HFFc6 (cell line): ENCODE results near the gene GDPD4. TPM values are rescaled to one million over a fixed set of nuclear protein-coding genes. Genes with fewer than 3 reads are reported as not detected.

Experiments used
- DNase-seq: peaks from one replicate; pipeline ENCODE4 v3.0.0-alpha.2; 2018
- H3K27ac Mint-ChIP-seq: 2 replicates; pipeline ENCODE4 v1.8.0; 2020; ENCODE audit warnings: mild to moderate bottlenecking, mixed read lengths
- H3K27me3 Mint-ChIP-seq: 2 replicates; pipeline ENCODE4 v1.8.0; 2021; ENCODE audit warnings: mild to moderate bottlenecking, moderate library complexity, mixed read lengths; ENCODE audit not compliant: insufficient read depth
- H3K36me3 Mint-ChIP-seq: 2 replicates; pipeline ENCODE4 v1.8.0; 2021; ENCODE audit warnings: low read depth, mixed read lengths
- H3K4me1 Mint-ChIP-seq: 2 replicates; pipeline ENCODE4 v1.8.0; 2020; ENCODE audit warnings: low read depth, mixed read lengths
- H3K4me3 Mint-ChIP-seq: 2 replicates; pipeline ENCODE4 v1.8.0; 2020; ENCODE audit warnings: mild to moderate bottlenecking, moderate library complexity, mixed read lengths
- H3K9me3 Mint-ChIP-seq: 2 replicates; pipeline ENCODE4 v1.8.0; 2020; ENCODE audit warnings: mild to moderate bottlenecking, mixed read lengths
- total RNA-seq, 6 experiments: library from RNA; stranded (reverse); fragmentation: NEBNext Ultra II Directional; extraction: Animal tissue kit (Norgen Biotek cat#: 25700); gene quantifications; 2 replicates in 1 of 6; 3 replicates in 5 of 6; pipeline ENCODE4 v1.2.3, GENCODE V29; 2021
- TF ChIP-seq, protein P1 (sequence below): fragments of 200-600 bp; sonication (generic); IDR thresholded peaks from 2 replicates; pipeline ENCODE4 v1.5.0; 2021; ENCODE audit warnings: antibody characterized with exemption, mild to moderate bottlenecking

GDPD4 gene
- total RNA-seq, 6 experiments from 2014 or later, result not detected

DNA sequence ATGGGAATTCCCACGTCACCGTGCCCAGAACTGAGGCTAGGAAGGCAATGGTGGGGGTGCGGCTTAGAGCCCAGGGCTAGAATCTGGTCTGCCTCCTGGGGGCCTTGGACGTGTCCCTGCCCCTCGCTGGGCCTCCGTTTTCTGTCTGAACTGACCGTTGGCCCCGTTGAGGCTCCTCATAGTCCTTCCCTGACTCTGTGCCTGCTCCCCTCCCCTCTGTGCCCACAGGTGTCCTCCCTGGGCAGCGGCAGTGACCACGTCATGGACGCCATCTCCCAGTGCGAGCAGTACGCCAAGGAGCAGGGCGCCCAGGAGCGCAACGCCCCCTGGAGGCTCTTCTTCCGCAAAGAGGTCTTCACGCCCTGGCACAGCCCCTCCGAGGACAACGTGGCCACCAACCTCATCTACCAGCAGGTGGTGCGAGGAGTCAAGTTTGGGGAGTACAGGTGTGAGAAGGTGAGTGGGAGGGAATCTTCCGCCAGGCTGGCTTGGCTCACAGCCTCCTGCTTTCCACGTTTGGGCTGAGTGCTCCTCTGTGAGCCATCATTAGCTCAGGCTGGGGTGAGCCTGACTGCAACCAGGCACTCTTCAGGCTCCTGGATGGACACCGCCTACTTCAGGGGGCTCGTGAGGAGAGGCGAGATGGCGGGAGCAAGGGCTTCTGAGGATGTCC is 109.5 kb downstream of the GDPD4 start:
- no peaks in the 10 kb centered on the region for H3K4me1 Mint-ChIP-seq
- H3K9me3 Mint-ChIP-seq, result no peaks in the 10 kb centered on the region
- peaks cover 11% of the 10 kb centered on the region for H3K27me3 Mint-ChIP-seq
- TF ChIP-seq, protein P1, sequence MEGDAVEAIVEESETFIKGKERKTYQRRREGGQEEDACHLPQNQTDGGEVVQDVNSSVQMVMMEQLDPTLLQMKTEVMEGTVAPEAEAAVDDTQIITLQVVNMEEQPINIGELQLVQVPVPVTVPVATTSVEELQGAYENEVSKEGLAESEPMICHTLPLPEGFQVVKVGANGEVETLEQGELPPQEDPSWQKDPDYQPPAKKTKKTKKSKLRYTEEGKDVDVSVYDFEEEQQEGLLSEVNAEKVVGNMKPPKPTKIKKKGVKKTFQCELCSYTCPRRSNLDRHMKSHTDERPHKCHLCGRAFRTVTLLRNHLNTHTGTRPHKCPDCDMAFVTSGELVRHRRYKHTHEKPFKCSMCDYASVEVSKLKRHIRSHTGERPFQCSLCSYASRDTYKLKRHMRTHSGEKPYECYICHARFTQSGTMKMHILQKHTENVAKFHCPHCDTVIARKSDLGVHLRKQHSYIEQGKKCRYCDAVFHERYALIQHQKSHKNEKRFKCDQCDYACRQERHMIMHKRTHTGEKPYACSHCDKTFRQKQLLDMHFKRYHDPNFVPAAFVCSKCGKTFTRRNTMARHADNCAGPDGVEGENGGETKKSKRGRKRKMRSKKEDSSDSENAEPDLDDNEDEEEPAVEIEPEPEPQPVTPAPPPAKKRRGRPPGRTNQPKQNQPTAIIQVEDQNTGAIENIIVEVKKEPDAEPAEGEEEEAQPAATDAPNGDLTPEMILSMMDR, result peak; percentile 64
- no peak overlapping the region for H3K27ac Mint-ChIP-seq
- no peak overlapping the region for H3K4me3 Mint-ChIP-seq
- H3K36me3 Mint-ChIP-seq, result no peaks in the 10 kb centered on the region
- DNase-seq, result no peak

DNA sequence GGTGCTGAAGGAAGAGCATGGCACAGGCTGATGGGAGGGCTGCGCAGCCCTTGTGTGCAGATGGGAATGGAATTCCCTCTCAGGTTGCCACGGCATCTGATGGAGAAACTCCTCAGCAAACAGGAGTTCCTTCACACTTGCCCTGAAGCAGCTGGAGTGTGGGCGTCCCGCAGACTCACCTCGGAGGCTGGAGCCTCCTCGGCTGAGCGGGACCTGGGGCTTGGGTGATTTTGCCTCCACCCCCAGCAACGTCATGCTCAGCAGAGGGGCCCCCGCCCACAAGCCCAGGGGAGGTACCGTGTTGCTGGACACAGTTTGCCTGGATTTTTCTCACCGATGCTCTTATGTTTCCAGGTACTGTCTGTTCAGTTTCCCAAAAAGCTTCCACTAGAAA is 110.1 kb downstream of the GDPD4 start:
- H3K27me3 Mint-ChIP-seq, result peaks cover 11% of the 10 kb centered on the region
- no peaks in the 10 kb centered on the region for H3K4me1 Mint-ChIP-seq
- no peak overlapping the region for H3K27ac Mint-ChIP-seq
- no peaks in the 10 kb centered on the region for H3K36me3 Mint-ChIP-seq
- no peak for DNase-seq
- TF ChIP-seq, protein P1, result no peak
- H3K4me3 Mint-ChIP-seq, result no peak overlapping the region
- no peaks in the 10 kb centered on the region for H3K9me3 Mint-ChIP-seq

DNA sequence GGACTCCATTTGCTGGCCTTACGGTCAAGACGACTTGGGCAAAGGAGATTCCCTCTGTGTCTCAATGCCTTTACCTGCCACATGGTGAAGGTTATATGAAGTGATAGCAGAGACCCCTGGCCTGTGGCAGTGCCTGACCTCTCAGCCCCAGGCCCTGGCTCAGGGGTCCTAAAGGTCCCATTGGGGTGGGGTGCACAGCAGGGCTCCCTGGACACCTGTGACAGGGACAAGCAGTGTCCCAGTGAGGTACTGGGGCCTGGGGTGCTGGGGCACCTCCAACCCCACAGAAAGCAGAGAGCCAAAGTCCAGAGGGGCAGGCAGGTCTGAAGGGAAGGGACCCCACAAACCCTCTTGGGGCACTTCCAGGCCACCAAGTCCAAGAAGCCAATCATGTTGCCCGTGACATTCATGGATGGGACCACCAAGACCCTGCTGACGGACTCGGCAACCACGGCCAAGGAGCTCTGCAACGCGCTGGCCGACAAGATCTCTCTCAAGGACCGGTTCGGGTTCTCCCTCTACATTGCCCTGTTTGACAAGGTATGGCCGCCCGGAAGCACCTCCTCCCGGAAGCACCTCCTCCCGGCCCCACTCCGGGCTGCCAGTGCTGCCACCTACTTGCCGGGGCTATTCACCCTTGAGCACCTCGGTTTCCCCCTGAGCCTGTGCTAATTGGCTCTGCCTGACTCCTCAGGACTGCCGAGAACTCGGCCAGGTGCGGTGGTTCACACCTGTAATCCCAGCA is 111.0 kb downstream of the GDPD4 start:
- TF ChIP-seq, protein P1, result no peak
- Mint-ChIP-seq H3K4me3 (no peak overlapping the region), H3K27me3 (peaks cover 10% of the 10 kb centered on the region), H3K27ac (no peak overlapping the region), H3K4me1 (no peaks in the 10 kb centered on the region), H3K36me3 (no peaks in the 10 kb centered on the region), H3K9me3 (no peaks in the 10 kb centered on the region)
- DNase-seq, result no peak

DNA sequence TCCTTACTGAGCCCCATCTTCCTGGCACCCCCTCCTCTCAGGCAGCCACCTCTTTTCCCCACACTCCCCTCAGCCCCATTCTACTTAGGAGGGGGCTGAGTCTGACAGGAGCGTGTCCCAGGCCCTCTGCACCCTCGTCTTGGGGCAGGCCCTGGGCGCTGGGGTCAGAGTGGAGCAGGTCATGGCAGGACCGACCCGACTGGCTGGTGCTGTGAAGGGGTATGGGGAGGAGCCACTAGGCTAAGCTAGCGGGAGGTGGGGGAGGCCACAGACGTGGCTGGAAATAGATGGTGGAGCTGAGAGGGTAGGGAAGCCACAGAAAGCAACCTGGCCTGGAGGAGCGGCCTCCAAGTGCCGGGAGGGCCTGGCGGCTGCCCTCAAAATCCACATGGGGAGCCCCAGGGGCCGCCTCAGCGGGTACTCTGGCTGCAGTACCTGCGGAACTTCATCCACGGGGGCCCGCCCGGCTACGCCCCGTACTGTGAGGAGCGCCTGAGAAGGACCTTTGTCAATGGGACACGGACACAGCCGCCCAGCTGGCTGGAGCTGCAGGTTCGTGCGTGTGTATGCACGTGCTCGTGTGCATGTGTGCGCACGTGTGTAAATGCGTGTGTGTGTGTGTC is 111.8 kb downstream of the GDPD4 start:
- Mint-ChIP-seq H3K27me3 (peaks cover 10% of the 10 kb centered on the region), H3K4me3 (no peak overlapping the region), H3K36me3 (no peaks in the 10 kb centered on the region), H3K27ac (no peak overlapping the region), H3K4me1 (no peaks in the 10 kb centered on the region), H3K9me3 (no peaks in the 10 kb centered on the region)
- TF ChIP-seq, protein P1, result no peak
- no peak for DNase-seq

DNA sequence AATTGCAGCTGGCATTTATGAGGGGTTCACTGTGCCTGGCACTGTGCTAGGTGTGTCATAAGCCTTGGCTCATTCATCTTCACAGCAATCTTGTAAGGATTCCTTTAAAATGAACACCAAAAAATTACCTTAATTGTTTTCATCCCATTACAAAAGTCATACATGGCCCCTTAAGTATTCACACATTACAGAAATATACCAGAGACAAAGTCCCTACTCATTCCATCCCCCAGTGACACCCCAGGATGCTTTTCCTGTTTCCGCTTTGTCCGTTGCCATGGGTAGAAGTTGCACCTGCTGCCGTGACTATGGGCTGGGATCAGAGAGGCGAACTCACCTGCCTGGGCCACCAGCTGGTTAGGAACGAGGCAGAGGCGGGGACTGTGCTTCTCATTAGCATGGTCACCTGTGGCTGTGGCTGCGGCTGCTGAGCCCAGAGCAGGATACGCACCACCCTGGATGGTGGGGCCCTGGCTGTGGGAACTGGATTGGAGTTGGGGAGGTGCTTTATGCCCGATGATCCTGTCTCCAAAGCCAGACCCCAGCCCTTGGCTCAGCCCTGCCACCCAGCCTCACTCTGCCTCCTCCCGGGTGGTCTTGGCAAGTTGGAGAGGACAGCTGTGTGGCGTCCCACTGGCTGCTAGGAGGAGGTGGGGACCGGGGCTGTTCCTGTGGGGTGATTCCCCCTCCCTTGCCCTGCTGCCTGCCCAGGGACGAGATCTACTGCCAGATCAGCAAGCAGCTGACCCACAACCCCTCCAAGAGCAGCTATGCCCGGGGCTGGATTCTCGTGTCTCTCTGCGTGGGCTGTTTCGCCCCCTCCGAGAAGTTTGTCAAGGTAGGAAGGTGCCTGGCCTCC is 112.6 kb downstream of the GDPD4 start:
- Mint-ChIP-seq H3K27ac (no peak overlapping the region), H3K4me3 (no peak overlapping the region), H3K9me3 (no peaks in the 10 kb centered on the region), H3K4me1 (no peaks in the 10 kb centered on the region), H3K27me3 (peaks cover 12% of the 10 kb centered on the region), H3K36me3 (no peaks in the 10 kb centered on the region)
- DNase-seq, result no peak
- TF ChIP-seq, protein P1, result peak; percentile 53
